Transverse colon (tissue), 3 donors: Measurements from ENCODE around the gene NOTCH1.

Source experiments
- POLR2A ChIP-seq: fragments of 450-650 bp; IDR thresholded peaks from one replicate; pipeline ENCODE4 v1.6.1; 2016; ENCODE audit warnings: antibody characterized with exemption, mild to moderate bottlenecking, moderate library complexity
- TF ChIP-seq, protein P1 (sequence below), 5 experiments: fragments of 200-600 bp in 3 of 5; fragments of 450-650 bp in 2 of 5; sonication (generic) in 3 of 5; IDR thresholded peaks; 1 replicate in 2 of 5; 2 replicates in 3 of 5; pipeline ENCODE4 v1.5.1; 2016 to 2017; ENCODE audit warnings: antibody characterized with exemption in 5 of 5, inconsistent platforms in 3 of 5, mild to moderate bottlenecking in 2 of 5, moderate library complexity in 1 of 5

- TF ChIP-seq POLR2A = no peak
- TF ChIP-seq, protein P1, sequence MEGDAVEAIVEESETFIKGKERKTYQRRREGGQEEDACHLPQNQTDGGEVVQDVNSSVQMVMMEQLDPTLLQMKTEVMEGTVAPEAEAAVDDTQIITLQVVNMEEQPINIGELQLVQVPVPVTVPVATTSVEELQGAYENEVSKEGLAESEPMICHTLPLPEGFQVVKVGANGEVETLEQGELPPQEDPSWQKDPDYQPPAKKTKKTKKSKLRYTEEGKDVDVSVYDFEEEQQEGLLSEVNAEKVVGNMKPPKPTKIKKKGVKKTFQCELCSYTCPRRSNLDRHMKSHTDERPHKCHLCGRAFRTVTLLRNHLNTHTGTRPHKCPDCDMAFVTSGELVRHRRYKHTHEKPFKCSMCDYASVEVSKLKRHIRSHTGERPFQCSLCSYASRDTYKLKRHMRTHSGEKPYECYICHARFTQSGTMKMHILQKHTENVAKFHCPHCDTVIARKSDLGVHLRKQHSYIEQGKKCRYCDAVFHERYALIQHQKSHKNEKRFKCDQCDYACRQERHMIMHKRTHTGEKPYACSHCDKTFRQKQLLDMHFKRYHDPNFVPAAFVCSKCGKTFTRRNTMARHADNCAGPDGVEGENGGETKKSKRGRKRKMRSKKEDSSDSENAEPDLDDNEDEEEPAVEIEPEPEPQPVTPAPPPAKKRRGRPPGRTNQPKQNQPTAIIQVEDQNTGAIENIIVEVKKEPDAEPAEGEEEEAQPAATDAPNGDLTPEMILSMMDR (IDR thresholded peaks at IDR 0.05) = no peak
Measured at GRCh38 chr9:136533775-136534157, 12.1 kb downstream of the NOTCH1 start.
